H1 (cell line): ENCODE data around the gene NUP133. TPM values are rescaled to one million over a fixed set of nuclear protein-coding genes. Genes with fewer than 3 reads are reported as not detected.

ENCODE experiments used
- POLR2AphosphoS5 ChIP-seq: IDR thresholded peaks from 2 replicates; pipeline ENCODE4 v1.6.1; 2011; ENCODE audit warnings: low read depth, low read length
- RAD21 ChIP-seq, 2 experiments: IDR thresholded peaks in 1 of 2; conservative IDR thresholded peaks in 1 of 2; 2 replicates each; pipeline ENCODE4 v1.6.1; 2011; ENCODE audit warnings: low read depth in 2 of 2, low read length in 2 of 2, improper control_type of control experiment in 1 of 2, inconsistent platforms in 1 of 2, mild to moderate bottlenecking in 1 of 2, moderate library complexity in 1 of 2
- SIN3A ChIP-seq, 2 experiments: IDR thresholded peaks in 1 of 2; conservative IDR thresholded peaks in 1 of 2; 2 replicates each; pipeline ENCODE4 v1.6.1; 2011 to 2012; ENCODE audit warnings: low read length in 2 of 2, improper control_type of control experiment in 1 of 2, low read depth in 1 of 2, mild to moderate bottlenecking in 1 of 2
- polyA plus RNA-seq, 7 experiments: library from polyadenylated mRNA; depleted of rRNA in 3 of 7; stranded (reverse) in 5 of 7; unstranded in 2 of 7; fragments of >200 nt in 5 of 7; fragments of 200-250 nt in 2 of 7; gene quantifications; 1 replicate in 5 of 7; 2 replicates in 1 of 7; 4 replicates in 1 of 7; pipeline versions ENCODE4 v1.2.1 to v1.2.3, GENCODE V29; 2011 to 2013; ENCODE audit warnings: missing spikeins in 2 of 7, mixed read lengths in 2 of 7
- total RNA-seq: library from RNA; stranded (reverse); fragmentation: NEBNext Ultra II Directional; extraction: Animal tissue kit (Norgen Biotek cat#: 25700); gene quantifications from 2 replicates; pipeline ENCODE4 v1.2.1, GENCODE V29; 2021
- TF ChIP-seq, protein P1 (sequence below): IDR thresholded peaks from 2 replicates; pipeline ENCODE4 v1.6.1; 2012; ENCODE audit warnings: inconsistent platforms

NUP133 gene
- total and polyA plus RNA-seq, 2 of the 8 experiments (the other 6 are each of a cell fraction or from before 2014, with no cell fraction given) = 20.6 to 72.1 TPM

DNA sequence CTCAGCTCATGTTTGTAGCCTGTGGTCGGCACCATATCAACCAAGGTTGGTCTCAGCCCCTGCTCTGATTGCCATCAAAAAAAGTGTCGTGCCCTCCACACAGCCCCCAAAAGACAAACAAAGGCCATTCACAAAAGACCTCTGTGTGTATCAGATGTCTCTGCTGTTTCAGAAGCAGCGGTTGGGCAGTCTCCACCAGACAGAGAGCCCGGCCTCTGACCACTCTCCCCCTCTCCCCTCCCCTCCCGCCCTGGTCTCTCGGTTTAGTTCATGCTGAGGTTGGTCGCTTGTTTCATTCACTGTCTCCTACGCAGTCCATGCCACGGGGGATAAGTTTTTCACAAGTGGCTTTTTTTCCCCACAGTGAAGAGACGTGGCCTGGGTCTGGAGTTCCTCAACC lies 101.3 kb downstream of the NUP133 start (continued):
- no peak for TF ChIP-seq SIN3A (conservative IDR thresholded peaks at IDR 0.05 in 1 of 2, IDR thresholded peaks at IDR 0.05 in 1 of 2; ENCODE audit: low read depth in 1 of 2, low read length in 2 of 2)
- no peak for TF ChIP-seq RAD21 (IDR thresholded peaks at IDR 0.05 in 1 of 2, conservative IDR thresholded peaks at IDR 0.05 in 1 of 2; ENCODE audit: low read depth in 2 of 2, low read length in 2 of 2)
- TF ChIP-seq POLR2AphosphoS5 = no peak
- TF ChIP-seq, protein P1, sequence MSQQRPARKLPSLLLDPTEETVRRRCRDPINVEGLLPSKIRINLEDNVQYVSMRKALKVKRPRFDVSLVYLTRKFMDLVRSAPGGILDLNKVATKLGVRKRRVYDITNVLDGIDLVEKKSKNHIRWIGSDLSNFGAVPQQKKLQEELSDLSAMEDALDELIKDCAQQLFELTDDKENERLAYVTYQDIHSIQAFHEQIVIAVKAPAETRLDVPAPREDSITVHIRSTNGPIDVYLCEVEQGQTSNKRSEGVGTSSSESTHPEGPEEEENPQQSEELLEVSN = no peak
